SU-DHL-6 (cell line): ENCODE data around the gene PRPF31.
A peak's percentile ranks its signal among the peaks of the same experiment; 100 is the strongest.

Experiments
- H2AFZ ChIP-seq: fragments of 200-600 bp; sonication (generic); 2 replicates; pipeline ENCODE4 v1.6.1; 2014; ENCODE audit warnings: low read depth, mild to moderate bottlenecking, moderate library complexity, mixed read lengths, antibody characterized with exemption, low read length; ENCODE audit not compliant: severe bottlenecking
- H3F3A ChIP-seq: fragments of 200-600 bp; shearing (Covaris generic); 2 replicates; pipeline ENCODE4 v1.6.0; 2016; ENCODE audit warnings: antibody characterized with exemption, mild to moderate bottlenecking; ENCODE audit not compliant: insufficient read depth
- H3K27ac ChIP-seq: fragments of 200-600 bp; sonication (generic); 2 replicates; pipeline ENCODE4 v1.5.1; 2016; ENCODE audit warnings: low read depth, mild to moderate bottlenecking, low read length, moderate library complexity, mixed read lengths
- H3K27me3 ChIP-seq: fragments of 200-600 bp; sonication (generic), shearing (Covaris generic); 2 replicates; pipeline ENCODE4 v1.6.0; 2014; ENCODE audit warnings: mild to moderate bottlenecking, low read length
- H3K36me3 ChIP-seq: fragments of 200-600 bp; sonication (generic); 2 replicates; pipeline ENCODE4 v1.6.1; 2014; ENCODE audit warnings: mild to moderate bottlenecking, low read length, mixed read lengths
- H3K4me2 ChIP-seq: fragments of 300-600, 200-600 bp; shearing (Covaris generic), sonication (generic); 2 replicates; pipeline ENCODE4 v1.6.0; 2014; ENCODE audit warnings: low read length, low read depth, mild to moderate bottlenecking; ENCODE audit not compliant: poor library complexity, severe bottlenecking
- H3K4me3 ChIP-seq: fragments of 200-600 bp; sonication (generic); 2 replicates; pipeline ENCODE4 v1.5.1; 2014; ENCODE audit warnings: antibody characterized with exemption, low read length, mild to moderate bottlenecking, mixed read lengths; ENCODE audit not compliant: insufficient read depth, poor library complexity, severe bottlenecking
- H3K79me2 ChIP-seq: fragments of 200-600 bp; sonication (generic); 2 replicates; pipeline ENCODE4 v1.6.1; 2014; ENCODE audit warnings: mild to moderate bottlenecking, low read length, moderate library complexity; ENCODE audit not compliant: insufficient read depth
- H3K9ac ChIP-seq: fragments of 200-600 bp; sonication (generic); 2 replicates; pipeline ENCODE4 v1.7.0; 2014; ENCODE audit warnings: mild to moderate bottlenecking, low read length
- H3K9me2 ChIP-seq: fragments of 200-600 bp; sonication (generic); replicated peaks from 2 replicates; pipeline ENCODE4 v1.6.1; 2014; ENCODE audit warnings: low read length; ENCODE audit not compliant: insufficient read depth
- H3K9me3 ChIP-seq: fragments of 200-600 bp; sonication (generic); 2 replicates; pipeline ENCODE4 v1.6.1; 2014; ENCODE audit warnings: low read length, mixed read lengths; ENCODE audit not compliant: insufficient read depth
- H4K20me1 ChIP-seq: fragments of 200-600 bp; sonication (generic); 2 replicates; pipeline ENCODE4 v1.6.1; 2014; ENCODE audit warnings: low read depth, mild to moderate bottlenecking, antibody characterized with exemption, low read length, moderate library complexity, mixed read lengths
- EZH2phosphoT487 ChIP-seq: fragments of 200-600 bp; sonication (generic), shearing (Covaris generic); conservative IDR thresholded peaks from 2 replicates; pipeline ENCODE4 v1.6.1; 2018; ENCODE audit warnings: mild to moderate bottlenecking, antibody characterized with exemption, low read length, moderate library complexity, mixed read lengths
- TF ChIP-seq, protein P1 (sequence below): fragments of 200-600 bp; sonication (generic); IDR thresholded peaks from one replicate; pipeline ENCODE4 v1.5.1; 2017; ENCODE audit warnings: antibody characterized with exemption, mild to moderate bottlenecking, low read length, moderate library complexity; ENCODE audit not compliant: insufficient read depth, poor library complexity, severe bottlenecking

The PRPF31 gene

DNA sequence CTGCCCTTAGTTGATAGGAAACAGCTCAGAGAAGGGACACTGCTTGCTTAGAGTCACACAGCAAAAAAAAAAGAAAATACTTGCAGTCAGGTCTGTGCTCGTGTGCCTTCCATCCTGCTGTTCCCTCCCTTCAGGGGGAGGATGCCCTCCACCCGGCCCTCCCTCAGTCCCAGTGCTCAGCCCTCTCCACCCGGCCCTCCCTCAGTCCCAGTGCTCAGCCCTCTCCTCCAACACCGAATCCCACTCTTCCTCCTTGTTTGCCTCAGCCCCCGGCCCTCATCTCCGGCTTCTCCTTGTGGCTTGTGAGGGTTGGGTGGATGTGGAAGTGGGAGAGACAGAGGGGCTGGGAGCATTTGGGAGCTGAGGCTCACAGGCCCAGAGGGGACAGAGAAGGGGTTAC, 5.9 kb upstream of the PRPF31 start:
- Histone ChIP-seq H3K9me2 (no peaks in the 10 kb centered on the region), H3K36me3 (no peaks in the 10 kb centered on the region), H3K4me3 (no peak overlapping the region), H3K4me2 (no peak overlapping the region), H3K27me3 (no peaks in the 10 kb centered on the region), H3K9ac (no peak overlapping the region), H4K20me1 (no peaks in the 10 kb centered on the region), H3K9me3 (no peaks in the 10 kb centered on the region), H3F3A (0 out of 2 replicates have a peak, but pooled peaks cover 5% of the 10 kb centered on the region), H2AFZ (no peak overlapping the region), H3K27ac (no peak overlapping the region), H3K79me2 (peaks cover 13% of the 10 kb centered on the region; the same call in 1 of the 2 replicates)
- TF ChIP-seq, protein P1, sequence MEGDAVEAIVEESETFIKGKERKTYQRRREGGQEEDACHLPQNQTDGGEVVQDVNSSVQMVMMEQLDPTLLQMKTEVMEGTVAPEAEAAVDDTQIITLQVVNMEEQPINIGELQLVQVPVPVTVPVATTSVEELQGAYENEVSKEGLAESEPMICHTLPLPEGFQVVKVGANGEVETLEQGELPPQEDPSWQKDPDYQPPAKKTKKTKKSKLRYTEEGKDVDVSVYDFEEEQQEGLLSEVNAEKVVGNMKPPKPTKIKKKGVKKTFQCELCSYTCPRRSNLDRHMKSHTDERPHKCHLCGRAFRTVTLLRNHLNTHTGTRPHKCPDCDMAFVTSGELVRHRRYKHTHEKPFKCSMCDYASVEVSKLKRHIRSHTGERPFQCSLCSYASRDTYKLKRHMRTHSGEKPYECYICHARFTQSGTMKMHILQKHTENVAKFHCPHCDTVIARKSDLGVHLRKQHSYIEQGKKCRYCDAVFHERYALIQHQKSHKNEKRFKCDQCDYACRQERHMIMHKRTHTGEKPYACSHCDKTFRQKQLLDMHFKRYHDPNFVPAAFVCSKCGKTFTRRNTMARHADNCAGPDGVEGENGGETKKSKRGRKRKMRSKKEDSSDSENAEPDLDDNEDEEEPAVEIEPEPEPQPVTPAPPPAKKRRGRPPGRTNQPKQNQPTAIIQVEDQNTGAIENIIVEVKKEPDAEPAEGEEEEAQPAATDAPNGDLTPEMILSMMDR = no peak
- no peak for TF ChIP-seq EZH2phosphoT487

DNA sequence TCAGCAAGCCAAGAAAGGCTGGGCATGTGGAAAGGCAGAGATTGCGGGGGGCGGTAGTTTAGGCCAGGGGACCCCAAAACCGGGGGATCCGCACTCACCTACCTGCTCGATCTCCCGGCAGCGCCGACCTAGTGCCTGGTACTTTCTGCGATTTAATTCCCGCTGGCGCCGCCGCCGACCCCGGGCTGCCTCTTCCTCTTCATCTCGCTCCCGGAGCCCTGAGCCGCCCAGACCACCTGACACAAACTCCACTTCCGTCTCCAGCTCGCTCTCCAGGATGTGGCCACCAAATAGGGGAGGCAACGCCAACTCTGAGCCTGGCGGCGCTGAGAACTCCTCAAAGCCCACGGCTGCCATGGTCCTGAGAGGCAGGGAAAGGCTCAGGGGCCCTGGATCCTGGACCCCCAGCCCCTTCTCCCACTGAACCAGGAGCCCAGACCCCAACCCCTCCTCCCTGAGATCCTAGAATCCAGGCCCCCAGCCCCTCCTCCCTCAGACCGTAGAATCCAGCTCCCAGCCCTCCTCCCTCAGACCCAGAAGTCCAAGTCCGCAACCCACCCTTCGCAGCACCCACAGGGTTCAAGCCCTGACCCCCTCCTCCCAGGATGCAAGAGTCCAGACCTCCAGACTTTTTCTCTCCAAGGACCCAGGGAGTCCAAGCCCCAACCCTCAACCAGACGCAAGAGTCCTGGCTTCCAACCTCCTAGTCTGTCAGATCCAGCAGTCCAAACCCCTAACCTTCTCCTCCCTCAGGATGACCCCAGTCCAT, 1.0 kb upstream of the PRPF31 start:
- Histone ChIP-seq H3K9me3 (no peaks in the 10 kb centered on the region), H3K27ac (peak overlapping the region; percentile 72), H2AFZ (no peak overlapping the region), H3K27me3 (no peaks in the 10 kb centered on the region), H3K79me2 (peaks cover 32% of the 10 kb centered on the region), H3K9me2 (no peaks in the 10 kb centered on the region), H3K36me3 (no peaks in the 10 kb centered on the region), H3F3A (0 out of 2 replicates have a peak, but pooled peaks cover 5% of the 10 kb centered on the region), H3K4me2 (peak overlapping the region; percentile 84), H4K20me1 (no peaks in the 10 kb centered on the region), H3K9ac (peak overlapping the region; percentile 69), H3K4me3 (peak overlapping the region; percentile 78)
- TF ChIP-seq, protein P1 = no peak
- no peak for TF ChIP-seq EZH2phosphoT487

GRCh38 chr19:54121259-54121658, 5.7 kb downstream of the PRPF31 start:
- no peaks in the 10 kb centered on the region for H4K20me1 ChIP-seq
- H3F3A ChIP-seq = no peaks in the 10 kb centered on the region
- no peak overlapping the region for H3K9ac ChIP-seq
- no peaks in the 10 kb centered on the region for H3K36me3 ChIP-seq
- no peak overlapping the region for H3K4me3 ChIP-seq
- no peaks in the 10 kb centered on the region for H3K9me2 ChIP-seq
- no peaks in the 10 kb centered on the region for H3K9me3 ChIP-seq
- no peak for TF ChIP-seq EZH2phosphoT487
- TF ChIP-seq, protein P1 = no peak
- no peak overlapping the region for H2AFZ ChIP-seq
- H3K4me2 ChIP-seq = no peak overlapping the region
- H3K27ac ChIP-seq = no peak overlapping the region
- H3K27me3 ChIP-seq = no peaks in the 10 kb centered on the region
- H3K79me2 ChIP-seq = peaks cover 13% of the 10 kb centered on the region
